T-helper 2 cell treated with Interferon-gamma antibody and Interleukin-4, amounts not matched to agents 5 μg/mL and 100 μg/mL, for 36 hours (primary cell): Measurements from ENCODE around the gene RNGTT.
A peak's percentile ranks its signal among the peaks of the same experiment; 100 is the strongest.

Source experiments
- DNase-seq: peaks from one replicate; pipeline ENCODE4 v3.0.0; 2021; ENCODE audit warnings: low spot score
- H3K27ac Mint-ChIP-seq: one replicate; pipeline ENCODE4 v1.8.0; 2021; ENCODE audit warnings: mild to moderate bottlenecking, mixed read lengths
- H3K27me3 Mint-ChIP-seq: one replicate; pipeline ENCODE4 v1.8.0; 2021; ENCODE audit warnings: low read depth, mixed read lengths
- H3K36me3 Mint-ChIP-seq: one replicate; pipeline ENCODE4 v1.8.0; 2021; ENCODE audit warnings: low read depth, mixed read lengths
- H3K4me1 Mint-ChIP-seq: one replicate; pipeline ENCODE4 v1.8.0; 2021; ENCODE audit warnings: low read depth, mixed read lengths
- H3K4me3 Mint-ChIP-seq: one replicate; pipeline ENCODE4 v1.8.0; 2022; ENCODE audit warnings: mild to moderate bottlenecking, moderate library complexity, mixed read lengths
- H3K9me3 Mint-ChIP-seq: one replicate; pipeline ENCODE4 v1.8.0; 2021; ENCODE audit warnings: mixed read lengths

Gene RNGTT

GRCh38 chr6:88963139-88964090 is at the start of gene RNGTT:
Gene RNGTT (minus strand): TSS chr6:88963618. CDS start chr6:88963409, 209 bp downstream.
- Mint-ChIP-seq H3K27me3 (no peaks in the 10 kb centered on the region), H3K27ac (peak within 1 kb of the TSS; percentile 90), H3K4me1 (peaks cover 25% of the 10 kb centered on the region), H3K36me3 (peaks cover 13% of the 10 kb centered on the region), H3K4me3 (peak within 1 kb of the TSS; percentile 97), H3K9me3 (peaks cover 6% of the 10 kb centered on the region)
- peak; percentile 97 for DNase-seq

- Mint-ChIP-seq H3K27ac (no peak overlapping the region), H3K36me3 (no peaks in the 10 kb centered on the region), H3K4me3 (no peak overlapping the region)
These were observed 48.0 kb upstream of the RNGTT start for GRCh38 chr6:89011436-89011835.

GRCh38 chr6:89010825-89011224 is 47.4 kb upstream of the RNGTT start:
- Mint-ChIP-seq H3K9me3 (no peaks in the 10 kb centered on the region), H3K27me3 (peaks cover 2% of the 10 kb centered on the region), H3K27ac (no peak overlapping the region), H3K36me3 (no peaks in the 10 kb centered on the region), H3K4me3 (no peak overlapping the region), H3K4me1 (peaks cover 4% of the 10 kb centered on the region)
- no peak for DNase-seq

More at GRCh38 chr6:89011436-89011835, 48.0 kb upstream of the RNGTT start:
- no peak for DNase-seq
- Mint-ChIP-seq H3K4me1 (peaks cover 4% of the 10 kb centered on the region), H3K9me3 (peaks cover 4% of the 10 kb centered on the region), H3K27me3 (peaks cover 2% of the 10 kb centered on the region)

- no peak for DNase-seq
- H3K4me3 Mint-ChIP-seq: no peak overlapping the region
- H3K9me3 Mint-ChIP-seq: no peaks in the 10 kb centered on the region
- peaks cover 2% of the 10 kb centered on the region for H3K27me3 Mint-ChIP-seq
- H3K4me1 Mint-ChIP-seq: peaks cover 4% of the 10 kb centered on the region
- H3K27ac Mint-ChIP-seq: no peak overlapping the region
- no peaks in the 10 kb centered on the region for H3K36me3 Mint-ChIP-seq
These were observed 46.2 kb upstream of the RNGTT start for GRCh38 chr6:89009624-89010059.

- Mint-ChIP-seq H3K27ac (no peak overlapping the region), H3K36me3 (no peaks in the 10 kb centered on the region), H3K4me3 (no peak overlapping the region), H3K9me3 (no peaks in the 10 kb centered on the region), H3K27me3 (peaks cover 2% of the 10 kb centered on the region), H3K4me1 (peaks cover 4% of the 10 kb centered on the region)
- DNase-seq: no peak
These were observed 45.5 kb upstream of the RNGTT start for GRCh38 chr6:89008815-89009374.

GRCh38 chr6:89008001-89008814 is 44.8 kb upstream of the RNGTT start:
- DNase-seq: no peak
- Mint-ChIP-seq H3K36me3 (no peaks in the 10 kb centered on the region), H3K4me1 (peaks cover 4% of the 10 kb centered on the region), H3K4me3 (no peak overlapping the region), H3K27ac (no peak overlapping the region), H3K27me3 (peaks cover under 1% of the 10 kb centered on the region), H3K9me3 (no peaks in the 10 kb centered on the region)

GRCh38 chr6:89007209-89008000 is 44.0 kb upstream of the RNGTT start:
- no peaks in the 10 kb centered on the region for H3K27me3 Mint-ChIP-seq
- H3K9me3 Mint-ChIP-seq: no peaks in the 10 kb centered on the region
- H3K36me3 Mint-ChIP-seq: no peaks in the 10 kb centered on the region
- no peak overlapping the region for H3K4me3 Mint-ChIP-seq
- peaks cover 4% of the 10 kb centered on the region for H3K4me1 Mint-ChIP-seq
- no peak for DNase-seq
- no peak overlapping the region for H3K27ac Mint-ChIP-seq

- H3K4me3 Mint-ChIP-seq: no peak overlapping the region
- no peaks in the 10 kb centered on the region for H3K4me1 Mint-ChIP-seq
- no peaks in the 10 kb centered on the region for H3K9me3 Mint-ChIP-seq
- no peak overlapping the region for H3K27ac Mint-ChIP-seq
- DNase-seq: no peak
- no peaks in the 10 kb centered on the region for H3K36me3 Mint-ChIP-seq
- no peaks in the 10 kb centered on the region for H3K27me3 Mint-ChIP-seq
These were observed 39.1 kb upstream of the RNGTT start for GRCh38 chr6:89002523-89002922.

GRCh38 chr6:88997327-88997726 is 33.9 kb upstream of the RNGTT start:
- Mint-ChIP-seq H3K27me3 (peaks cover 2% of the 10 kb centered on the region), H3K27ac (no peak overlapping the region)
- no peak for DNase-seq

GRCh38 chr6:88992741-88993552 is 29.5 kb upstream of the RNGTT start:
- Mint-ChIP-seq H3K27ac (no peak overlapping the region), H3K36me3 (no peaks in the 10 kb centered on the region), H3K4me3 (no peak overlapping the region), H3K9me3 (no peaks in the 10 kb centered on the region), H3K27me3 (peaks cover 2% of the 10 kb centered on the region), H3K4me1 (no peaks in the 10 kb centered on the region)
- DNase-seq: no peak

More at GRCh38 chr6:88997327-88997726, 33.9 kb upstream of the RNGTT start:
- no peaks in the 10 kb centered on the region for H3K4me1 Mint-ChIP-seq
- H3K4me3 Mint-ChIP-seq: no peak overlapping the region
- H3K36me3 Mint-ChIP-seq: no peaks in the 10 kb centered on the region
- H3K9me3 Mint-ChIP-seq: no peaks in the 10 kb centered on the region

- DNase-seq: no peak
- no peaks in the 10 kb centered on the region for H3K27me3 Mint-ChIP-seq
- no peak overlapping the region for H3K27ac Mint-ChIP-seq
- H3K4me1 Mint-ChIP-seq: peaks cover 2% of the 10 kb centered on the region
- H3K4me3 Mint-ChIP-seq: no peak overlapping the region
- H3K36me3 Mint-ChIP-seq: no peaks in the 10 kb centered on the region
- H3K9me3 Mint-ChIP-seq: no peaks in the 10 kb centered on the region
These were observed 25.8 kb upstream of the RNGTT start for GRCh38 chr6:88989215-88989614.

- no peaks in the 10 kb centered on the region for H3K27me3 Mint-ChIP-seq
- no peak for DNase-seq
- H3K27ac Mint-ChIP-seq: no peak overlapping the region
- H3K4me3 Mint-ChIP-seq: no peak overlapping the region
- H3K9me3 Mint-ChIP-seq: no peaks in the 10 kb centered on the region
- no peaks in the 10 kb centered on the region for H3K36me3 Mint-ChIP-seq
- peaks cover 2% of the 10 kb centered on the region for H3K4me1 Mint-ChIP-seq
These were observed 24.5 kb upstream of the RNGTT start for GRCh38 chr6:88987922-88988321.
